OCI-LY7 (cell line): Measurements from ENCODE around the gene MGMT. TPM values are rescaled to one million over a fixed set of nuclear protein-coding genes. Genes with fewer than 3 reads are reported as not detected.

Source experiments
- BruUV-seq: library from RNA; stranded (reverse); fragments of 400-500 nt; replicated peaks from 2 replicates; lab custom pipeline; 2021; lab: Mats Ljungman, UMichigan
- CTCF ChIA-PET: fragments of 300-600 bp; sonication (Branson Sonifier 250); formaldehyde crosslinking; loops from one replicate; lab custom pipeline; 2022; ENCODE audit warnings: antibody characterized with exemption; ENCODE audit not compliant: unreplicated experiment; lab: Charles Lee
- POLR2A ChIA-PET: fragments of 300-600 bp; sonication (Branson Sonifier 250); formaldehyde crosslinking; loops from one replicate; lab custom pipeline; 2022; ENCODE audit warnings: antibody characterized with exemption; lab: Charles Lee
- DNase-seq: peaks from one replicate; pipeline ENCODE4 v3.0.0-alpha.2; 2015; ENCODE audit warnings: low spot score
- H2AFZ ChIP-seq: fragments of 200-600 bp; sonication (generic), shearing (Covaris generic); 2 replicates; pipeline ENCODE4 v1.6.1; 2014; ENCODE audit warnings: mild to moderate bottlenecking, antibody characterized with exemption, low read length, moderate library complexity
- H3K27ac ChIP-seq: fragments of 200-600 bp; sonication (generic); 2 replicates; pipeline ENCODE4 v1.5.1; 2014; ENCODE audit warnings: mixed run types, low read depth, mild to moderate bottlenecking, moderate library complexity, low read length, inconsistent platforms; ENCODE audit not compliant: poor library complexity, severe bottlenecking
- H3K36me3 ChIP-seq: fragments of 200-600 bp; sonication (generic); 2 replicates; pipeline ENCODE4 v1.6.1; 2014; ENCODE audit warnings: mild to moderate bottlenecking, antibody characterized with exemption, low read length, moderate library complexity, mixed read lengths; ENCODE audit not compliant: insufficient read depth
- H3K4me1 ChIP-seq: fragments of 200-600 bp; sonication (generic); 2 replicates; pipeline ENCODE4 v1.5.1; 2014; ENCODE audit warnings: mild to moderate bottlenecking, low read length; ENCODE audit not compliant: insufficient read depth, poor library complexity, severe bottlenecking
- H3K4me2 ChIP-seq: fragments of 200-600 bp; sonication (generic); 2 replicates; pipeline ENCODE4 v1.6.1; 2014; ENCODE audit warnings: mild to moderate bottlenecking, low read length
- H3K4me3 ChIP-seq: fragments of 200-600 bp; sonication (generic); 2 replicates; pipeline ENCODE4 v1.5.1; 2014; ENCODE audit warnings: mild to moderate bottlenecking, low read depth, low read length; ENCODE audit not compliant: poor library complexity, severe bottlenecking
- H3K79me2 ChIP-seq: fragments of 200-600 bp; sonication (generic); 2 replicates; pipeline ENCODE4 v1.6.1; 2016; ENCODE audit warnings: low read depth, mild to moderate bottlenecking, low read length, moderate library complexity, mixed read lengths; ENCODE audit not compliant: insufficient read depth
- H3K9me2 ChIP-seq: fragments of 200-600 bp; sonication (generic); 2 replicates; pipeline ENCODE4 v1.6.1; 2016; ENCODE audit warnings: mild to moderate bottlenecking, low read length, mixed read lengths; ENCODE audit not compliant: insufficient read depth
- H3K9me3 ChIP-seq: fragments of 200-600 bp; sonication (generic); 2 replicates; pipeline ENCODE4 v1.6.1; 2014; ENCODE audit warnings: mild to moderate bottlenecking, mixed run types, low read length, mixed read lengths
- H4K20me1 ChIP-seq: fragments of 200-600 bp; sonication (generic); 2 replicates; pipeline ENCODE4 v1.6.1; 2014; ENCODE audit warnings: mild to moderate bottlenecking, antibody characterized with exemption, low read length, moderate library complexity, mixed read lengths; ENCODE audit not compliant: insufficient read depth
- CTCF ChIP-seq: fragments of 200-600 bp; sonication (generic); conservative IDR thresholded peaks from 2 replicates; pipeline ENCODE4 v1.5.1; 2014; ENCODE audit warnings: mild to moderate bottlenecking, antibody characterized with exemption, low read length, moderate library complexity, mixed read lengths
- EZH2phosphoT487 ChIP-seq: fragments of 200-600 bp; sonication (generic); IDR thresholded peaks from 2 replicates; pipeline ENCODE4 v1.6.1; 2018; ENCODE audit warnings: low read depth, borderline replicate concordance, mild to moderate bottlenecking, mixed run types, antibody characterized with exemption, low read length, moderate library complexity, mixed read lengths
- intact Hi-C: fragments of 100-400 bp; cut with micrococcal nuclease; formaldehyde crosslinking; loops from one replicate; pipeline ENCODE4 v1.10.0; 2022; ENCODE audit not compliant: unreplicated experiment
- total RNA-seq, 2 experiments: library from RNA; depleted of rRNA in 1 of 2; stranded (reverse); fragments of >200 nt in 1 of 2; shearing (Covaris generic) in 1 of 2; gene quantifications; 2 replicates each; pipeline ENCODE4 v1.2.3, GENCODE V29; 2014 to 2022

MGMT gene
- total RNA-seq, 2 experiments from 2014 or later = 19.7 to 25.0 TPM

- TF ChIP-seq EZH2phosphoT487 = no peak
- TF ChIP-seq CTCF = no peak
- ChIA-PET POLR2A (interaction anchor here (0.6 kb wide), 1 partner anchor 581 kb away, joined by 3 read pairs; no protein-coding TSS in a partner anchor), CTCF (no interaction called here)
- no peaks in the 10 kb centered on the region for H3K36me3 ChIP-seq
- intact Hi-C loops = no loop called here
- H4K20me1 ChIP-seq = no peaks in the 10 kb centered on the region
- 0 out of 2 replicates have a peak, but pooled peaks cover 3% of the 10 kb centered on the region for H3K9me3 ChIP-seq
- no peaks in the 10 kb centered on the region for H3K4me1 ChIP-seq
- no peak overlapping the region for H3K4me3 ChIP-seq
- H3K9me2 ChIP-seq = no peaks in the 10 kb centered on the region
- DNase-seq = no peak
- no TSS peak for BruUV-seq
- no peak overlapping the region for H3K27ac ChIP-seq
- H3K79me2 ChIP-seq = no peaks in the 10 kb centered on the region
- H2AFZ ChIP-seq = no peak overlapping the region
- H3K4me2 ChIP-seq = no peak overlapping the region
Observed at GRCh38 chr10:129516846-129517679, 50.0 kb downstream of the MGMT start.

GRCh38 chr10:129517680-129518057, 50.6 kb downstream of the MGMT start:
- BruUV-seq = no TSS peak
- ChIA-PET CTCF (no interaction called here), POLR2A (no interaction called here)
- intact Hi-C loops = no loop called here
- Histone ChIP-seq H2AFZ (no peak overlapping the region), H3K79me2 (no peaks in the 10 kb centered on the region), H3K9me2 (no peaks in the 10 kb centered on the region), H4K20me1 (no peaks in the 10 kb centered on the region), H3K4me2 (no peak overlapping the region), H3K4me1 (no peaks in the 10 kb centered on the region), H3K9me3 (0 out of 2 replicates have a peak, but pooled peaks cover 3% of the 10 kb centered on the region), H3K27ac (no peak overlapping the region), H3K4me3 (no peak overlapping the region), H3K36me3 (no peaks in the 10 kb centered on the region)
- DNase-seq = no peak
- TF ChIP-seq CTCF = no peak
- TF ChIP-seq EZH2phosphoT487 = no peak

GRCh38 chr10:129518793-129519192, 51.8 kb downstream of the MGMT start:
- TF ChIP-seq CTCF (no peak), EZH2phosphoT487 (no peak)
- no peaks in the 10 kb centered on the region for H4K20me1 ChIP-seq
- H3K4me2 ChIP-seq = no peak overlapping the region
- H3K79me2 ChIP-seq = no peaks in the 10 kb centered on the region
- intact Hi-C loops = no loop called here
- no TSS peak for BruUV-seq
- no peak for DNase-seq
- no peak overlapping the region for H2AFZ ChIP-seq
- POLR2A ChIA-PET = no interaction called here
- 0 out of 2 replicates have a peak, but pooled peaks cover 3% of the 10 kb centered on the region for H3K9me3 ChIP-seq
- no peak overlapping the region for H3K27ac ChIP-seq
- H3K9me2 ChIP-seq = no peaks in the 10 kb centered on the region
- H3K4me3 ChIP-seq = no peak overlapping the region
- CTCF ChIA-PET = no interaction called here
- no peaks in the 10 kb centered on the region for H3K4me1 ChIP-seq
- H3K36me3 ChIP-seq = no peaks in the 10 kb centered on the region
